GM18502 (cell line): Measurements from ENCODE around the gene ZNF286A.
"Not testable (repeated sequence)": the region's sequence is repeated elsewhere in the genome, so short reads cannot be mapped to it uniquely, and the experiment has no call there.

ENCODE experiments used
- ATAC-seq: cut with Tn5 transposase; IDR thresholded peaks from one replicate; pipeline ENCODE4 v1.9.1; 2021; ENCODE audit warnings: mild to moderate bottlenecking; ENCODE audit not compliant: unreplicated experiment, poor library complexity

ZNF286A gene

GRCh38 chr17:15699413-15699924, at the start of gene ZNF286A:
ZNF286A (plus strand) TSS chr17:15699752; CDS start chr17:15700330, 578 bp downstream.
- peak; percentile 97 for ATAC-seq

DNA sequence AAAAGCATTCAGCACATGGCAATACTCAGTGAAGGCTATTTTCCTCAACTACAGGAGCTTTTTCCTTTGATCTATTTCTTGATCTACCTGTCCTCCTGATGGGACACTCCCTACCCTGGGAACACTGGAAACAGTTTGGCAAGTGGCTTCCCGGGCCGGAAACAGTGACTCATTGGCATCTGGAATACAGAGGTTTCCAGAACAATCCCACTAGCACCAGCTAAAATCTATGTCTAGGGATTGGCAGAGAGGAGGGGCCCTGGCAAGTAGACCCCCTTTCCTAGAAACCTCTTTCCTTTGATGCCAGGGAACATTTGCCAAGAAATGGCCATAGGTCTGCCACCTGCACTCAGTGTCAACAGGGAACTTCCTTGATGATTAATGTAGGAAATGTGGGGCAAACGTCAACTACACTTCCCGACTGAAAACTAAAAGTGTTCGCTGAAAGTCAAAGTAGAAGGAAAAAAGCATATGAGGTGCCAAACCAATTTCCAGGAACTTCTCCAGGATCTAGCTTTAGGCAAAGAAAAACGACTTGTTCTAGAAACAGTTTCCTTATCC, 49.6 kb upstream of the ZNF286A start:
- ATAC-seq: no peak

DNA sequence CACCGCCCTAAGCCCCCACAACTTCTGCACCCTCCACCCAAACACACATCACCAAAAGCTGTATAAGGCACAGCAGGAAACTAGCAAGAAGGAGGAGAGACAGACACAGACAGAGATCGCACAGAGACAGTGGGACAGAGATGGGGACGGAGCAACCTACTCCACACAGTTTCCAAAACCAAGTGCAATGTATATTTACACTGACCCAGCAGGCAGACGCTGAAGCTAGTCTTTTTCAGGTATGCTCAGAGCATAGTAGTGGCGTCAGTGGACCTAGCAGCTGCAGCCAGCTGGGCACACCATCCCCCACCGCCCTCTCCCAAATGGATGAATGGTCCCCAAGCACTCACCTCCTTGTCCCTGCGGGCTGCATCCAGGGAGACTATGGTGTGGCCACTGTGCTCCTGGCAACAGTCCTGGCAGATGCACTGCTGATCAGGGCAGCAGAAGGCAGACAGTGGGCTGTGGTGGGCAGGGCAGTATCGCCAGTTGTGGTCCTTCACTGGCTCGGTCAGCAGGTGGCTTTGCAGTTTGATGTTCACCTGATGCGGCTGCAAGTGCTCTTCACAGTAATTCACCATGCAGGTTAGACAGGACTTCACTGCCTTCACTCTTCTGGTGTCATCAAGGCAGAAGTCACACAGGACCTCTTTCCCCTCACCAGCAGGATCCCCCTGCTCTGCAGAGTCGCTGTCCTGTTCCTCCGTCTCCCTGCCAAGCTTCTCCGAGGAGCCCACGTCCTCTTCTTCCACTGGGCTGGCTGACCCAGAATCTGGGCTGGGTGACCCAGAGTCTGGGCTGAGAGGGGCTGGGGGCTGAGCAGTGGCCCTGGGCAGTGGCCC, 48.6 kb upstream of the ZNF286A start:
- ATAC-seq: no peak

GRCh38 chr17:15651583-15652110, 47.9 kb upstream of the ZNF286A start:
- ATAC-seq: peak; percentile 81

- no peak for ATAC-seq
Measured at GRCh38 chr17:15652960-15653359, 46.6 kb upstream of the ZNF286A start.

DNA sequence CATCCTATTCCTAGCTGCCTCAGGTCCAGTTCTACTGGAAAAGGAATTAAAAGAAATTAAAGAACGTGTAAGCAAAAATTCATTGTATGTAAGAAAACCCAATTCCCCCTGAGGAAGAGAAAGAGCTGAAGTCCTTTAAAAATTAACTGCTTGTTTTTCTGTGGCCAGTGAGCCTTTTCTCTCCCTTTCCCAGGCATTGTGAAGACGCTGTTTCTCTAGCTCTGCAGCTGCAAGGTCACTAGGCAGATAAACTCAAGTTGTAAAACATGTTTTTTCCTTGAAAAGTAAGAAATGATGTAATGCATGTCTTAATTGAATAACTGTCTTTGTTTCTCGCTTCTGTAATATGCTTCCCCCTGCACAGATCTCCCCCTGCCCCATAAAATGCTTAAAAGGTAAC, 45.2 kb upstream of the ZNF286A start:
- ATAC-seq: not testable (repeated sequence)

DNA sequence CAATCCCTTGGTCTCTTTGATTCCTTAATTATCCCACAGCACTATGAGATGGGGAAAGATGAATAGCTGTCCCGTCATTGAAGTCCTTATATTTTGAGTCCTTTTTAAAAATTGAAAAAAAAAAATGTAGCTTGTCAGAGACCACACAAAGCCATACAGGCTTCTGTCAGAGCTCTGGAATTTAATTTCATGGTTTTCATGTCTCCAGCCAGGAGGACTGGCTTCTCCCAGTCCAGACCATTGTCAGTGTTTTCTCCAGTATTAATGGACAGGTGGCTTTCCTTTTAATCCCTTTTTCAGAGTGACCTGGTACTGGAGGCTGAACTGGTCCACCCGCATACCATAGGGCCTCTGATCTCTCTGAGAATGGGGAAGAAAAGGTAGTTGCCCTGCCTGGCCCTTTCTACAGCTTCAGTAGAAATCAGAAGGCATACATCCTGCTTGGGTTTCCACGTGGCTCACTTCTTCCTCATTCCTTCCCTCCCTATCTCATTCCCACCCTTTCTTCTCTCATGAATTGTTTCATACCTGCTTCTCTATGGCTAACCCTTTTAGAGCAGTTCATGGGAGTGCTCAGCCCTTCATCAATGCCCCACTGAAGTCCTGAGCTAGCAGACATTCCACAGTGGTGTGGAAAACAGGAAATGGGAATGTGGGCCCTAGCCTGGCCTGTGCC, 44.5 kb upstream of the ZNF286A start:
- no peak for ATAC-seq

- no peak for ATAC-seq
Measured at GRCh38 chr17:15657868-15658267, 41.7 kb upstream of the ZNF286A start.

DNA sequence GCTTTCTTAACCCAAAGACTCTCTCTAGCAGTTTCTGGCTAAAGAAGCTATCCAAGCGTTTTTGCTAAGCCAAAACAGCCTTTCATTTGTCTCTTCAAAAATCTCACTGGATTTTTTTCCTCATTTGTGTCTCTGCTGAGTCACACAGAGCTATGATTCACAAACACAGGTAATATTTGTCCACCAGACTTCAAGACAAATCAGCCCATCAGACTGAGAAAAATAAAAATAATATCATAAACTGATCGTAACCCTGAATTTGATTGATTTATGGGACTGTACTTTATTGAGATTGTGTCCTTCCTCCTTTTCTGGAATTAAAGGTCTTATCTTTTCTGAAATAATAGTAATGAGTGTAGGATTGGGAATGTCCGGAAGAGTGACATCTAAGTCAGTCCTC, 41.3 kb upstream of the ZNF286A start:
- no peak for ATAC-seq

- no peak for ATAC-seq
Measured at GRCh38 chr17:15659236-15659635, 40.3 kb upstream of the ZNF286A start.

DNA sequence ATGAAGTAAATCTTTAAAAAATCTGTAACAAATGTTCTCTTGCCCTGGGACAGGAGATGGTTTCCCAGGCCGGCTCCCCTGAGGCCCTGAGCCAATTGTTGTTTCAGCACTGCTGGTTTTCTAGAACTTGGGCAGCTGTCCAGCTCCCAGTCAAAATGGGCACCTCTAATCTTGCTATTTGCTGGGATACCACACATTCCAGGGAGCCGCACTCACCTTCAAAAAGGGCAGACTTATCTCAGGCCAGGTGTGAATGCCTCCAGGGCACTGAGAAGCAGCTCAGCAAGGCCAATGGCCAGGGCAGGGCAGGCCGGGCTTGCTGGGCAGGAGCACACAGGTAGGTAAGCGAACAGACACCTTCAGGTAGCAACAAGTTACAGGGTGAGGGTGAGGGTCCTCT, 39.9 kb upstream of the ZNF286A start:
- no peak for ATAC-seq

- no peak for ATAC-seq
Measured at GRCh38 chr17:15660077-15660476, 39.5 kb upstream of the ZNF286A start.

- no peak for ATAC-seq
Measured at GRCh38 chr17:15662681-15663080, 36.9 kb upstream of the ZNF286A start.

GRCh38 chr17:15663176-15663575, 36.4 kb upstream of the ZNF286A start:
- no peak for ATAC-seq

DNA sequence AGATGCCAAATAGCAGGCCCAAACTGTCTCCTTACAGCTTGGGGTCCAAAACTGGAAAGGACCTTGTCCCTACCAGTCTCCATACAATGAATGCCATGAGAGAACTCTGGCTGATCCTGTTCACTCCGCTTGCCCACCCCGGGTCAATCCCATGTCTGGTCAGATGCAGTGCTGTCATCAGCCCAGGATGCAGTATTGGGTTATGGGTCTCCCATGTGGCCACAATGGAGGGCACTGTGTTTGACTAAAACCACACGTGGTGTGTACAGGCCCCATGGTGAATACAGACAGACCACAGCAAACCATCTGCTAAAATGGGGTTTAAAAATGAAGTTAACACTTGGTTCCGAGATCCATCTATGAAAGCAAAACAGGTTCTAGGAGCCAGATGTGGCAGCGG, 35.9 kb upstream of the ZNF286A start:
- ATAC-seq: no peak

- ATAC-seq: not testable (repeated sequence)
Measured at GRCh38 chr17:15669526-15669925, 30.0 kb upstream of the ZNF286A start.

DNA sequence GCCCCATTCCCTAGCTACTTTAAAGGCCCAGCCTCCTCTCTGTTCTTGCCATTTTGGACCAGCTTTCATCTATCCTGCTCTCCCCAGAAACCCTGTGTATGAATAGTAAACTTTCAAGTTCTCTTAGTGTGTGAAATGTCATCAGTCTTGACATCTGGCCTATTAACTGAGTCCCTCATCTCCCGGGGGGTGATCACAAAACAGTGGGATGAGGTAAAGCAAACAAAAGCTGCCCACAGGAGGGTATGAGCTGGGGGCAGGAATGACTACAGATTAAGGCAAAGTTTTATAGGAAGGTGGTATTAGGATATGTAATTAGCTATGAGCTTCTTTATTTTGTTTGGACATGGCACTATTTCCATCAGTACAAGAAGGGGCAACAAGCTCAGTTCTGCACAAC, 24.9 kb upstream of the ZNF286A start:
- ATAC-seq: not testable (repeated sequence)

- not testable (repeated sequence) for ATAC-seq
Measured at GRCh38 chr17:15675991-15676390, 23.6 kb upstream of the ZNF286A start.

GRCh38 chr17:15683135-15683534, 16.4 kb upstream of the ZNF286A start:
- ATAC-seq: not testable (repeated sequence)

GRCh38 chr17:15683824-15684478, 15.6 kb upstream of the ZNF286A start, which contains the start of gene TRIM16:
TRIM16 (minus strand) TSS chr17:15684311; CDS start chr17:15651609, 32,702 bp downstream.
- ATAC-seq: peak; percentile 93
